GM10266 (cell line): ENCODE measurements around the gene RPS6KA5.
"Not testable (repeated sequence)": the region's sequence is repeated elsewhere in the genome, so short reads cannot be mapped to it uniquely, and the experiment has no call there.

Experiments
- DNase-seq: peaks from one replicate; pipeline ENCODE4 v3.0.0; 2012; ENCODE audit errors: extremely low spot score
- CTCF ChIP-seq: IDR thresholded peaks from 2 replicates; pipeline ENCODE4 v1.5.1; 2012; ENCODE audit warnings: mild to moderate bottlenecking, low read depth; ENCODE audit not compliant: control insufficient read depth, insufficient read depth; ENCODE audit errors: missing control alignments

RPS6KA5 gene

GRCh38 chr14:91060351-91061055, at the start of gene RPS6KA5:
Gene RPS6KA5 (minus strand): TSS chr14:91060641. CDS start chr14:91060434, 207 bp downstream.
- peak; percentile 96 for DNase-seq
- TF ChIP-seq CTCF = no peak

GRCh38 chr14:91108941-91109611, 48.6 kb upstream of the RPS6KA5 start:
- peak; percentile 38 for DNase-seq
- no peak for TF ChIP-seq CTCF

GRCh38 chr14:91103116-91103515, 42.7 kb upstream of the RPS6KA5 start:
- no peak for DNase-seq
- no peak for TF ChIP-seq CTCF

- TF ChIP-seq CTCF = no peak
- DNase-seq = no peak
Observed at GRCh38 chr14:91100102-91100501, 39.7 kb upstream of the RPS6KA5 start.

GRCh38 chr14:91098591-91098990, 38.1 kb upstream of the RPS6KA5 start:
- no peak for DNase-seq
- TF ChIP-seq CTCF = no peak

- DNase-seq = not testable (repeated sequence)
Observed at GRCh38 chr14:91097657-91098056, 37.2 kb upstream of the RPS6KA5 start.

- no peak for TF ChIP-seq CTCF
Observed at GRCh38 chr14:91095178-91095577, 34.7 kb upstream of the RPS6KA5 start.

More at GRCh38 chr14:91095178-91095577, 34.7 kb upstream of the RPS6KA5 start:
- DNase-seq = no peak
